ENCODE data around the gene ENOX1.

ENOX1 gene

GRCh38 chr13:43473437-43473836 lies 313.3 kb downstream of the ENOX1 start:
- no peak overlapping the region for H2AK5ac ChIP-seq (ENCODE audit: low read length, severe bottlenecking)
- no peak for DNase-seq
- WGBS = 100% methylated on average over 1 of the region's 1 CpG
- H3K23ac ChIP-seq (ENCODE audit: low read length in 2 of 2) = no peak overlapping the region
- no peak overlapping the region for H3K14ac ChIP-seq (ENCODE audit: low read length in 2 of 2)
- no peak overlapping the region for H3K4me3 ChIP-seq (ENCODE audit: insufficient read depth in 1 of 2, low read depth in 1 of 2, low read length in 2 of 2)
- no peak overlapping the region for H3K9ac ChIP-seq (ENCODE audit: low read length)
- no peaks in the 10 kb centered on the region for H3K9me3 ChIP-seq (ENCODE audit: control insufficient read depth, low read length)
- H2BK12ac ChIP-seq (ENCODE audit: low read length in 2 of 2) = no peak overlapping the region
- peaks cover 0 to 4% of the 10 kb centered on the region in 2 experiments for H3K36me3 ChIP-seq (ENCODE audit: control insufficient read depth in 1 of 2, insufficient read depth in 2 of 2, low read depth in 1 of 2, low read length in 2 of 2)
- H3K4me2 ChIP-seq (ENCODE audit: low read length, poor library complexity, severe bottlenecking) = no peak overlapping the region
- H2BK15ac ChIP-seq (ENCODE audit: low read depth, poor library complexity, severe bottlenecking) = no peak overlapping the region
- no peaks in the 10 kb centered on the region for H3K4me1 ChIP-seq (ENCODE audit: control insufficient read depth, insufficient read depth, low read depth, low read length)
- no peak overlapping the region for H4K8ac ChIP-seq (ENCODE audit: low read length)
- H2BK120ac ChIP-seq (ENCODE audit: low read depth, low read length) = no peak overlapping the region
- no peak overlapping the region for H2AFZ ChIP-seq (ENCODE audit: low read depth, low read length)
- H3K18ac ChIP-seq (ENCODE audit: low read depth in 1 of 2, low read length in 2 of 2) = no peak overlapping the region
- no peak overlapping the region for H3K27ac ChIP-seq (ENCODE audit: low read length, poor library complexity, severe bottlenecking)
- H3K27me3 ChIP-seq (ENCODE audit: control insufficient read depth in 1 of 2, insufficient read depth in 1 of 2, low read length in 2 of 2) = no peaks in the 10 kb centered on the region
- no peaks in the 10 kb centered on the region for H3K79me1 ChIP-seq (replicated peaks; ENCODE audit: low read length, poor library complexity, severe bottlenecking)
- H3K4ac ChIP-seq (ENCODE audit: low read depth in 1 of 2, low read length in 2 of 2) = no peak overlapping the region
- no peak overlapping the region for H4K91ac ChIP-seq (ENCODE audit: low read length)
- H2BK5ac ChIP-seq (ENCODE audit: low read depth, low read length, poor library complexity, severe bottlenecking) = no peak overlapping the region

DNA sequence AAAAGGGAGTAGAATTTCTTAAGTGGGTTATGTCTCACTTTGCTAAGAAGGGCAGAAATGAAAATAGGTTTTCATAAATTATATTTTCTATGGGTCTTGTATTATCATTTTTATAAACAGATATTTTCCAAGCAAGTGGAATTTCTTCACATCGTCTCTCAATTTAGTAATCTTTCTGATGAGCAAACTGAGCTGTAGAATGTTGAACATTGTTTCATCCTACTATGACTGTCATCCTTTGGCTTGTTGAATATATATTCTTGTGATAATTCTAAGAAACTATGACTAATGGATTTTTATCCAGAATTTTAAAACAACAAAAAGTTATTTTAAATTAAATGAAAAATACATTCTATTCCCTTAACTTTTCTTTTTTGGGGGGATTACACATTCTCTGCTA lies 313.8 kb downstream of the ENOX1 start:
- no peak for DNase-seq
- Histone ChIP-seq H3K23ac (ENCODE audit: low read length in 2 of 2) (no peak overlapping the region), H2BK5ac (ENCODE audit: low read depth, low read length, poor library complexity, severe bottlenecking) (no peak overlapping the region), H2BK15ac (ENCODE audit: low read depth, poor library complexity, severe bottlenecking) (no peak overlapping the region), H3K9ac (ENCODE audit: low read length) (no peak overlapping the region), H2AK5ac (ENCODE audit: low read length, severe bottlenecking) (no peak overlapping the region), H3K4me1 (ENCODE audit: control insufficient read depth, insufficient read depth, low read depth, low read length) (no peaks in the 10 kb centered on the region), H3K36me3 (ENCODE audit: control insufficient read depth in 1 of 2, insufficient read depth in 2 of 2, low read depth in 1 of 2, low read length in 2 of 2) (peaks cover 0 to 4% of the 10 kb centered on the region in 2 experiments), H2BK120ac (ENCODE audit: low read depth, low read length) (no peak overlapping the region), H3K27me3 (ENCODE audit: control insufficient read depth in 1 of 2, insufficient read depth in 1 of 2, low read length in 2 of 2) (no peaks in the 10 kb centered on the region), H4K91ac (ENCODE audit: low read length) (no peak overlapping the region), H2AFZ (ENCODE audit: low read depth, low read length) (no peak overlapping the region), H3K4me3 (ENCODE audit: insufficient read depth in 1 of 2, low read depth in 1 of 2, low read length in 2 of 2) (no peak overlapping the region), H3K79me1 (replicated peaks; ENCODE audit: low read length, poor library complexity, severe bottlenecking) (no peaks in the 10 kb centered on the region), H3K9me3 (ENCODE audit: control insufficient read depth, low read length) (no peaks in the 10 kb centered on the region), H2BK12ac (ENCODE audit: low read length in 2 of 2) (no peak overlapping the region), H3K14ac (ENCODE audit: low read length in 2 of 2) (no peak overlapping the region), H4K8ac (ENCODE audit: low read length) (no peak overlapping the region), H3K18ac (ENCODE audit: low read depth in 1 of 2, low read length in 2 of 2) (no peak overlapping the region), H3K27ac (ENCODE audit: low read length, poor library complexity, severe bottlenecking) (no peak overlapping the region), H3K4ac (ENCODE audit: low read depth in 1 of 2, low read length in 2 of 2) (no peak overlapping the region), H3K4me2 (ENCODE audit: low read length, poor library complexity, severe bottlenecking) (no peak overlapping the region)
- no CpG with 5 or more reads among the region's 1 CpG for WGBS

DNA sequence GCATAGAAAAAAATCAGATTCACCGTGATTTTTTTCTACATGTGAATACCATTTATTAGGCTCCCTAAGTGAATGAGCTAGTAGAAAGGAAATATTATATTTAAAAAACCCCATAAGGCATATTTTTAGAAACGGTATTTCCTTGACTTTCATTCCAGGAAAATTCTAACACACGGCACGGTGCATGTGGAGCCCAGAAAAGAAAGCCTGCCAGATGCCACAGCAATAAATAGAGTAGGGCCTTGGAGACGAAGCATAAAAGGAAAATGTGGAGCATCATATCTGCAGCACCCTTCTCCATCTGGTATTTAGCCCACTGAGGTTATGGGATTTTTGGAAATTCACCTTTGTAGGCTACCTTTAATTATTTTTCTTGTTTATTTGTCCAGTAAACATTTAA lies 314.4 kb downstream of the ENOX1 start:
- Histone ChIP-seq H3K4me2 (ENCODE audit: low read length, poor library complexity, severe bottlenecking) (no peak overlapping the region), H2BK12ac (ENCODE audit: low read length in 2 of 2) (no peak overlapping the region), H2AK5ac (ENCODE audit: low read length, severe bottlenecking) (no peak overlapping the region), H3K14ac (ENCODE audit: low read length in 2 of 2) (no peak overlapping the region), H3K23ac (ENCODE audit: low read length in 2 of 2) (no peak overlapping the region), H2BK120ac (ENCODE audit: low read depth, low read length) (no peak overlapping the region), H3K9me3 (ENCODE audit: control insufficient read depth, low read length) (no peaks in the 10 kb centered on the region), H3K4ac (ENCODE audit: low read depth in 1 of 2, low read length in 2 of 2) (no peak overlapping the region), H3K4me1 (ENCODE audit: control insufficient read depth, insufficient read depth, low read depth, low read length) (no peaks in the 10 kb centered on the region), H3K36me3 (ENCODE audit: control insufficient read depth in 1 of 2, insufficient read depth in 2 of 2, low read depth in 1 of 2, low read length in 2 of 2) (peaks cover 0 to 4% of the 10 kb centered on the region in 2 experiments), H4K8ac (ENCODE audit: low read length) (no peak overlapping the region), H2BK5ac (ENCODE audit: low read depth, low read length, poor library complexity, severe bottlenecking) (no peak overlapping the region), H2AFZ (ENCODE audit: low read depth, low read length) (no peak overlapping the region), H3K27ac (ENCODE audit: low read length, poor library complexity, severe bottlenecking) (no peak overlapping the region), H3K9ac (ENCODE audit: low read length) (no peak overlapping the region), H4K91ac (ENCODE audit: low read length) (no peak overlapping the region), H3K79me1 (replicated peaks; ENCODE audit: low read length, poor library complexity, severe bottlenecking) (no peaks in the 10 kb centered on the region), H3K4me3 (ENCODE audit: insufficient read depth in 1 of 2, low read depth in 1 of 2, low read length in 2 of 2) (no peak overlapping the region), H2BK15ac (ENCODE audit: low read depth, poor library complexity, severe bottlenecking) (no peak overlapping the region), H3K18ac (ENCODE audit: low read depth in 1 of 2, low read length in 2 of 2) (no peak overlapping the region), H3K27me3 (ENCODE audit: control insufficient read depth in 1 of 2, insufficient read depth in 1 of 2, low read length in 2 of 2) (no peaks in the 10 kb centered on the region)
- DNase-seq = no peak
- WGBS = 96% methylated on average over 4 of the region's 5 CpGs

GRCh38 chr13:43470610-43471009 lies 316.2 kb downstream of the ENOX1 start:
- Histone ChIP-seq H3K27me3 (ENCODE audit: control insufficient read depth in 1 of 2, insufficient read depth in 1 of 2, low read length in 2 of 2) (no peaks in the 10 kb centered on the region), H3K9me3 (ENCODE audit: control insufficient read depth, low read length) (no peaks in the 10 kb centered on the region), H2AK5ac (ENCODE audit: low read length, severe bottlenecking) (no peak overlapping the region), H3K23ac (ENCODE audit: low read length in 2 of 2) (no peak overlapping the region), H3K9ac (ENCODE audit: low read length) (no peak overlapping the region), H4K8ac (ENCODE audit: low read length) (no peak overlapping the region), H3K4me2 (ENCODE audit: low read length, poor library complexity, severe bottlenecking) (no peak overlapping the region), H2BK120ac (ENCODE audit: low read depth, low read length) (no peak overlapping the region), H2BK15ac (ENCODE audit: low read depth, poor library complexity, severe bottlenecking) (no peak overlapping the region), H3K14ac (ENCODE audit: low read length in 2 of 2) (no peak overlapping the region), H3K27ac (ENCODE audit: low read length, poor library complexity, severe bottlenecking) (no peak overlapping the region), H3K79me1 (replicated peaks; ENCODE audit: low read length, poor library complexity, severe bottlenecking) (no peaks in the 10 kb centered on the region), H3K18ac (ENCODE audit: low read depth in 1 of 2, low read length in 2 of 2) (no peak overlapping the region), H2BK5ac (ENCODE audit: low read depth, low read length, poor library complexity, severe bottlenecking) (no peak overlapping the region), H3K4ac (ENCODE audit: low read depth in 1 of 2, low read length in 2 of 2) (no peak overlapping the region), H3K4me3 (ENCODE audit: insufficient read depth in 1 of 2, low read depth in 1 of 2, low read length in 2 of 2) (no peak overlapping the region), H2BK12ac (ENCODE audit: low read length in 2 of 2) (no peak overlapping the region), H2AFZ (ENCODE audit: low read depth, low read length) (no peak overlapping the region), H4K91ac (ENCODE audit: low read length) (no peak overlapping the region), H3K36me3 (ENCODE audit: control insufficient read depth in 1 of 2, insufficient read depth in 2 of 2, low read depth in 1 of 2, low read length in 2 of 2) (no peaks in the 10 kb centered on the region), H3K4me1 (ENCODE audit: control insufficient read depth, insufficient read depth, low read depth, low read length) (no peaks in the 10 kb centered on the region)
- no peak for DNase-seq
- no CpG with 5 or more reads among the region's 2 CpGs for WGBS

Data from mesenchymal stem cell (in vitro differentiated cells and primary cell).